Epidermal melanocyte (primary cell): ENCODE data around the gene AIP.
A peak's percentile ranks its signal among the peaks of the same experiment; 100 is the strongest.

Experiments
- DNase-seq: peaks from one replicate; pipeline ENCODE4 v3.0.0; 2011; ENCODE audit warnings: low spot score; ENCODE audit not compliant: insufficient read length

The AIP gene

DNA sequence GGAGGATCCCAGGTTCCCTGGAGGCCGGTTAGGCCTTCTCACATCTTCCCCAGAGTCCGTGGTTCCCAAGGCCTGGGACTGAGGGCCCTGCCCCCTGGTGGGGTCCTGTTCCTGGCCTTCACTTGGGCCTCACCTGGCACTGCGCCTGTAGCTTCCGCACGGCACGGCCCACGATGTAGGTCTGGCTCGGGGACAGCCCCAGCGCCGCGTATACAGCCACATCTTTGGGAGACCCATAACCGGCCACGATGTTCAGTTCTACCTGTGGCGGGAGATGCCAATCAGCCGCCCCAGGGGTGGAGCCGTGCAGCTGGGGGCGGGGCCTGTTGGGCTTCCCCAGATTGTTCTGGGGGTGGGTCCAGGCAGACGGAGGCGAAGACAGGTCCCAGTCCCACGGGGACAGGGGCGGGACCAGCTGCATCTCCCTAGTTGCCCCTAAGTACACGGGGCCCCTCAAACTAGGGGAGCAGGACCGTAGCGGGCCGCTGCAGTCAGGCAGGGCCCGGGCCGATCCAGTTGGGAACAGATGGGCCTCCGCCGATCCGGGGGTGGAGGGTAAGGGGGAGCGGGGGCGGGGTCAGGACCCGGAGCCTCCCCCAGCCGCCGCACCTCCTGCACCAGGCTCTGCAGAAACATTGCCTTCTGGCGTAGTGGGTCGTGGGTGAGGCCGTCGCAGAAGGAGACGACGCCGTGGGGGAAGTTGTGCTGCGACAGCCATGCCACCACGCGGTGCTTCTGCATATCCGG lies 10.1 kb downstream of the AIP start:
- no peak for DNase-seq

- DNase-seq, result no peak
These were observed 10.9 kb downstream of the AIP start for GRCh38 chr11:67493548-67494370.

DNA sequence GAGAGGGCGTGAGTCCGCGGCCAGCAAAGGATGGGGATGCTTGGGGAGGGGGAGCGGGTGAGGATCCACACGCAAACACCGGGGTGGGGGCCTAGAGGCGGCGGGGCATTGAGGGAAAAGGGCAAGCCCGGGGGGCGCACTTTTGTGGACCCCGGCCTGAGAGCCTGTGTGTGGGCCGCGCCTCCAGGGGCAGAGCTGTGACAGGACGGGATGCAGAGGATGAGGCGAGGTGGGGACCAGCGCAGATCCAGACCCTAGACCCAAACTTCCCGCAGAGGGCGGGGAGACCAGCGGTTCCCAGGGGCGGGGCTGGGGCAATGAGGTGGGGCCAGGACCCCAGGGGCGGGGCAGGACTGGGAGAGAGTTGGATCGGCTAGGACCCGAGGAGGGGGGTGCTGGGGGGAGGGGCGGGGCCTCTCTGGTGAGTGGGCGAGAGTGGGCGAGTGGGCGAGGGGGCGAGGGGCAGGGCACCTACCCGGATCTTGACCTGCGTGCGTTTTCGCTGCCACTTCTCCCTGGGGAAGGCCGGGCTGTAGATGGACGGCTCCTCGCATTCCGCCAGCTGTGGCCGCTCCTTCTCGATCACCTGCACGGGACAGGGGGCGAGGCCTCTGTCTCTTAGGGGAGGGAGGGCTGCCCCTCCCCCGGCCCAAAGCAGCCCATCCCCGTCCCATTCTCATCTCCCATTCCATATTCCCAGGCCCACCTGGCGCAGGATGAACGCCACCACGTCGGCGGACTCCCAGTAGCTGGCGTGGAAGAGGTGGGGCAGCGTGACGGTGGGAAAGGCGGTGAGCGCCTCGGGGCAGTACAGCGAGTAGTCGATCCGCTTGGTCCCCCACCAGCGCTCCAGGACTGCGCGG lies 11.8 kb downstream of the AIP start:
- DNase-seq, result no peak

GRCh38 chr11:67495234-67496005 lies 12.6 kb downstream of the AIP start:
- DNase-seq, result no peak

DNA sequence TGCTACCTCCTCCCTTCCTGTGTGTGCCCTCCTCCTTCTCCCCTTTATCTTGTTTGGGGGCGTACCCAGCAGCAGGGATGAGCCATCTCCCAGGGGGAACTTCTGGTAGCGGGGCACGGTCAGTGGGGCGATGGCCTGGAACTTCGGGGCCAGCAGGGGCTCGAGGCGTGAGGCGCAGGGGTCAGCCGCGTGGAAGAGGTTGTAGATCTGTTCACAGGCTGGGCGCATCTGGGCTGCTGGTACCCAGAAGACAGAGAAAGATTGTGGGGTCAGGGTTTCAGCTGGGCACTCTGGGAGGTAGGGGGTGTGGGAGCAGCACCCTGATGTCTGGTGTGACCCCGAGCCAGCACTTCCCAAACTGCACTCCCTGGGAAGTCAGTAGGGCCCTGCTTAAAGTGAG lies 13.3 kb downstream of the AIP start:
- DNase-seq, result no peak

GRCh38 chr11:67497656-67498291 lies 14.9 kb downstream of the AIP start:
- DNase-seq, result no peak

- DNase-seq, result no peak
These were observed 15.7 kb downstream of the AIP start for GRCh38 chr11:67498544-67498972.

DNA sequence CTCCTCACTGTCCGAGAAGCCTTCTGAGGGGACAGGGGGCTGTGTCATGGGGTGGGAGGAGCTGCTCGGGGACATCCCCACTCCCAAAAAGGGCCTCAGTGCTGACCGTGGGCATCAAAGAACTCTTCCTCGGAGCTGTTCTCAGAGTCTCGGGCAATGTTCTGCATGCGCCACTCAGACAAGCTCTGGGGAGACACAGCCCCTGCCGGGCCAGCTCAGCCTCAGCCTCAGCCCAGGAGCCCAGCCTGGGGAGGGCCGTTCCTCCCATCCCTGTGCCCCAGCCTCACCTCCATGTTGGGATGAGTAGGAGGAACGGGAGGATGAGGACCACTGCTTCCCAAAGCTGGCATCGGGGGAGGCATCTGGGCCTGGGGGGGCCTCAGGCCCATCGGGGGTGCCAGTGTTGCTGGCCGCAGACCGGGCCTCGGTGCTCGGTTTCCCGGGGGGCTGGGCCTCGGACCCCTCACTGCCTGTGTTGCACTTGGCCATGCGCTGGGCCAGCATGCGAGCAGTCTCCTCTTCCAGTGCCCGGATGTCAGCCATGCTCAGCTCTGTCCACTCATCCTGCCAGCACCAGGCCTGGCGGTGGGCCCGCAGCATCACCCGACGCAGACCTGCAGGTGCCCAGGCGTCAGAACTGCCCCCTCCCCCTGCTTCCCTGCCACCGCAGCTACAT lies 17.1 kb downstream of the AIP start:
- DNase-seq, result no peak

DNA sequence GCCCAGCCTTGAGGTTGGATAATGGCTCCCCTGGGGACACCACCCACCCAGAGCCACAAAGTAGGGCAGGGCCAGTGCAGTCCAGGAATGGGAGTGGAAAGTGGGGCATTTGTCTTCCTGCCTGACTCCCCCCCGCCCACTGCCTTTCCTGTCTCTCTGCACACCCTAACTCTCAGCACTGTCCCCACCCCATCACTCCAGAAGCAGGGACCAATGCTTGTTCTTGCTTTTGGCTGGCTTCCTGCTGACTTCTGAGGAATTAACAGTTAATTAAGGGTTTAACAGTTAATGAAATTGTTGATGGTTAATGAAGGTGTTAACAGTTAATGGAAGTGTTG lies 17.6 kb downstream of the AIP start:
- no peak for DNase-seq

DNA sequence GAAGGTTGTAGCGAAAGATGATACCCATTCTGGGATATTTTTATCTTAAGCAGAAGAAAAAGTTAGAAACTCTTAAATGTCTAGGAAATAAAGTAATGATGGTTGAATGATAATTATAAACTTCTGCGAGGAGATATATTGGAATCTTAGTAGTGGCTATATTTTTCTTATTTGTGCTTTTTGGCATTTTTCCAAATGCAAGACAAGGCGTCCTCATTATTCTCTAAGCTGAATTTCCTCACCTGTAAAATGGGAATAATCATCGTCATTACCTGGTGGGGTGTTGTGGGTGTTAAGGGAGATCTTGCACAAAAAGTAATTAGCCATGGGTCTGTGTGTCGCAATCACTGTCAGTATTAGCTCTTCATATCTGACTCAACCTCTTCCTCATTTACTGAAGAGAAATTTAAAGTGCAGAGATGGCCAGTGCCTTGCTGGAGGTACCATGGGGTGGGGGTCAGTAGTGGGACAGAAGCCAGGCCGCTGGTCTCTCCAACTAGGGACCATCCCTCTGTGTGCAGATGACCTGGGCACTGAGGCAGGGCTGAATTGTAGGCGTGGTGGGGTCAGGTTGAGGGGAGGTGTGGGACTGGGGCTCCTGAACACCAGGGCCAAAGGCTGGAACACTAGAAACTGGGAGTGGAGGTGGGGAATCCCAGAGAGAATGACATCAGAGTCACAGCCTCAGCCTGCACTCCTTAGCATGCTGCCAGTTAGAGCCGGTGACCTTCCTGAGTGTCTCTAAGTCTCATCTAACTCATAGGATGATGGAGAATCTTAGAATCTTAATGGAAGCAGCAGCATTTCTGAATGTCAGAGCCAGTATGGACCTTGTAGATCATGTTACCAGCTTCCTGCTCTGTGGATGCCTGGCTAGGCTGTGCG lies 18.2 kb downstream of the AIP start:
- DNase-seq, result no peak

DNA sequence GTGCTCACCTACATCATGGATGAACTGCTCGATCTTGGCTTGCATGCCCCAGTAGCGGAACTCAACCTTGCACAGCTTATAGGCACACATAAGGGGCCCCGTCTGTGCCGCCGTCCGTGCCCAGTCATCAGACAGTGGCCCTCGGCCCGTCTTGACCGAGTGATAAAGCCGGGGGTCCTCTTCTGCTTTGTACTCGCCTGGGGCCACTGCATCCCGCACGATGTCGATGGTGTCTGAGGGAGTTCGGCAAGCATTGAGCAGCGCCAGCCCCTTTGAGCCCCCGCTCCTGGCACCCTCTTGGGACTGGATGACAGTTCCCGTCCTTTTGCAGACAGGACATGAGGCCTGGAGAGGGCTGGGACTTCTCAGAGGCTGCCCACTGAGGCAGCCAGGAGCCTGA lies 19.0 kb downstream of the AIP start:
- DNase-seq, result no peak

DNA sequence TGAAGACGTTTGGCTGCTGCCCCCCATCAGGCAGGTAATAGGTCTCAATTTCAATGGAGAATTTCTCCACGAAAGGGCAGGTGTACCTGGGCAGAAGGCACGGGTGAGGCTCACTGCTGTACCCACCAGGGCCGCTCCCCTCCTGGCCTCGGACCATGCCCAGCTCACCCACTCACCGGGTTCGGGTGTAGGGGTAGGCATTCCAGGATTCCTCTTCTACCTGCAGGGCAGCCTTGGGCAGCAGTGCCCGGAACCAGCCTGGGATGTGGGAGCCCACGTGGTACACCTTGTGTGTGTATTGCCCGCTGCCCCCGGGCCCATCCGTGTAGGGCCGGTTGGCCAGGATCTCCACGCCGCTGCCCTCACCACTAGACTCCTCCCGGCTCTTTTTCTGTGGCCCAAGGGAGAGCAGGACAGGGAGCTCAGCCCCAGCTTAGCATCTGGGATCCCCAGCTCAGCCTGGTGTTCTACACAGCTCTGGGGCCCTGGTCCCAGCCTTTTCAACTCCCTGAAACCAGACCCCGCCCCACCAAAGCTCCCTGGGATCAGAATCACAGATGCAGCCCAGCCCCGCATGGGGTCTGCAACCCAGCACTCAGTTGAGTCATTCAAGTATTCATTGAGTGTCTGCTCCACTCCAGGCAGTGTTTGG lies 19.6 kb downstream of the AIP start:
- no peak for DNase-seq

- DNase-seq, result no peak
These were observed 20.5 kb downstream of the AIP start for GRCh38 chr11:67503119-67504004.

- DNase-seq, result no peak
These were observed 21.5 kb downstream of the AIP start for GRCh38 chr11:67504005-67504949.

GRCh38 chr11:67504950-67505581 lies 22.2 kb downstream of the AIP start, which contains the start of gene PITPNM1:
Gene PITPNM1 (minus strand): TSS chr11:67505363. CDS start chr11:67504180, 1,183 bp downstream.
- DNase-seq, result peak; percentile 73
